ENCODE data around the gene EIF4G2.

Gene EIF4G2

DNA sequence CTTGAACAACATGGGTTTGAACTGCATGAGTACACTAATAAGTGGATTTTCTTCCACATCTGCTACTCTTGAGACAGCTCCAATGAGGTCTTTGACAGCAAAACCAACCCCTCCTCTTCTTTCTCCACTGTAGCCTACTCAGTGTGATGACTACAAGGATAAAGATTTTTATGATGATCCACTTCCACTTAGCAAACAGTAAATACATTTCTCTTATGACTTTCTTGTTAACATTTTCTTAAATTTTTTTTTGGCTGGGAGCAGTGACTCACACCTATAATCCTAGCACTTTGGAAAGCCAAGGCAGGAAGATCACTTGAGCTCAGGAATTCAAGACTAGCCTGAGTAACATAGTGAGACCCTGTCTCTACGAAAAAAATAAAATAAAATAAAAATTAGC is 9.9 kb upstream of the EIF4G2 start:
- no peak for DNase-seq
- no peaks in the 10 kb centered on the region for H3K9me3 ChIP-seq
- no peaks in the 10 kb centered on the region for H3K27me3 ChIP-seq
- TF ChIP-seq, protein P1, sequence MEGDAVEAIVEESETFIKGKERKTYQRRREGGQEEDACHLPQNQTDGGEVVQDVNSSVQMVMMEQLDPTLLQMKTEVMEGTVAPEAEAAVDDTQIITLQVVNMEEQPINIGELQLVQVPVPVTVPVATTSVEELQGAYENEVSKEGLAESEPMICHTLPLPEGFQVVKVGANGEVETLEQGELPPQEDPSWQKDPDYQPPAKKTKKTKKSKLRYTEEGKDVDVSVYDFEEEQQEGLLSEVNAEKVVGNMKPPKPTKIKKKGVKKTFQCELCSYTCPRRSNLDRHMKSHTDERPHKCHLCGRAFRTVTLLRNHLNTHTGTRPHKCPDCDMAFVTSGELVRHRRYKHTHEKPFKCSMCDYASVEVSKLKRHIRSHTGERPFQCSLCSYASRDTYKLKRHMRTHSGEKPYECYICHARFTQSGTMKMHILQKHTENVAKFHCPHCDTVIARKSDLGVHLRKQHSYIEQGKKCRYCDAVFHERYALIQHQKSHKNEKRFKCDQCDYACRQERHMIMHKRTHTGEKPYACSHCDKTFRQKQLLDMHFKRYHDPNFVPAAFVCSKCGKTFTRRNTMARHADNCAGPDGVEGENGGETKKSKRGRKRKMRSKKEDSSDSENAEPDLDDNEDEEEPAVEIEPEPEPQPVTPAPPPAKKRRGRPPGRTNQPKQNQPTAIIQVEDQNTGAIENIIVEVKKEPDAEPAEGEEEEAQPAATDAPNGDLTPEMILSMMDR (IDR thresholded peaks at IDR 0.05; ENCODE audit: low read depth, low read length), result no peak
- no peak overlapping the region for H3K4me3 ChIP-seq (ENCODE audit: low read depth, low read length)
- H3K4me1 ChIP-seq, result no peaks in the 10 kb centered on the region
- H3K36me3 ChIP-seq, result no peaks in the 10 kb centered on the region

DNA sequence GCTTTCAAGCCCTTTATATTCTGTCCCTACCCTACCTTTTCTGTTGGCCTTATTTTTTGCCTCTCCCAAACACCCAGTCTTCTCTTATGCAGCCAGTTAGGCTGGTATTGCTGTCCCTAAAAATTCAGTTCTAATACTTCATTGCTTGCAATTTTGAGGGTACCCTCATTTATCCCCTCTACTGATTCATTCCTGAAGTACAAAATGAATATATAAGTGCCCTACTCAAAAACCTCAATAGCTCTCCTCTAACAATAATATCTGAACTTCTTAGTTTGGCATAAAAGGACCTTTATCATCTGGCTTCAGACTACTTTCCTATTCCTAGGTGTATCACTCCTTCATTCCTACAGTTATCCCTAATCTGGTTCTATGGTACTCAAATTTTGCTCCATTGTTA is 5.2 kb upstream of the EIF4G2 start:
- DNase-seq, result no peak
- Histone ChIP-seq H3K4me1 (no peaks in the 10 kb centered on the region), H3K27me3 (no peaks in the 10 kb centered on the region), H3K4me3 (ENCODE audit: low read depth, low read length) (no peak overlapping the region), H3K36me3 (no peaks in the 10 kb centered on the region), H3K9me3 (no peaks in the 10 kb centered on the region)
- TF ChIP-seq, protein P1 (IDR thresholded peaks at IDR 0.05; ENCODE audit: low read depth, low read length), result no peak

DNA sequence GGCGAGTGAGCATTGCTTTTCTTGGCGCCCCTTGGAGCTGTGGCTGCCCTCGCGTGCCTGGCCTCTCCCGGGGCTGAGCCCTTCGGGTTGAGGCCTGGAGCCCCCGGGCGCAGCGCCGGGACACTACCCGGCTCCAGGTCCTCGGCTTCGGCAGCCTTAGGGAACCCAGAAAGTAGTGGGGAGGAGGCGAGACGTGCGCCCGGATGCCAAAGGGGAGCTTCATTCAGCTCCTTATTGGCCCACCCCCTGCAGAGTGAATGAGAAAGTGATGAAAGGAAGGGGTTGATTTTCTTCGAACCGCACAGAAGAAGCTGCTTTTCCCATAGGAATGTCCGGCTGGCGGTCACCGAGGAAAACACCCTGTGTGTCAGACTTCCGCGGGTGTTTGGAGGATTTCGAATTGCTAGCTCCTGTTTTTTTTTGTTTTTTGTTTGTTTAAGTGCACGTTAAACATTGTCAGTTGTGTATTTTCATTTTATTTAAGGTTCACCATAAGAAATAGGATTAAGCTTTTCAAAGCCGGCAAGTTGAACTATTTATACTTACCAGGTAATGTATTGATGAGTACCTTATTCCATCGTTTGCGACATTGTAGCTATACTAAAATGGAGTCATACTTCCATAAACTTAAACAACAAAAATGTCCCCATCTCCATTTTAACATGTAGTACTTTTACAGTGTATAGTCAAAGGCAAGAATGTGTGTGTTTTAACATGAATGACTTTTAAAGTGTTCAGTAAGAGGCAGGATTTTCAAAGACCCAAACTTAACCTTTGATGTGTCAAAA is 841 bp upstream of the EIF4G2 start:
- Histone ChIP-seq H3K27me3 (no peaks in the 10 kb centered on the region), H3K36me3 (peaks cover 37% of the 10 kb centered on the region), H3K9me3 (no peaks in the 10 kb centered on the region), H3K4me1 (no peaks in the 10 kb centered on the region), H3K4me3 (ENCODE audit: low read depth, low read length) (peak overlapping the region; percentile 70)
- TF ChIP-seq, protein P1 (IDR thresholded peaks at IDR 0.05; ENCODE audit: low read depth, low read length), result no peak
- no peak for DNase-seq

DNA sequence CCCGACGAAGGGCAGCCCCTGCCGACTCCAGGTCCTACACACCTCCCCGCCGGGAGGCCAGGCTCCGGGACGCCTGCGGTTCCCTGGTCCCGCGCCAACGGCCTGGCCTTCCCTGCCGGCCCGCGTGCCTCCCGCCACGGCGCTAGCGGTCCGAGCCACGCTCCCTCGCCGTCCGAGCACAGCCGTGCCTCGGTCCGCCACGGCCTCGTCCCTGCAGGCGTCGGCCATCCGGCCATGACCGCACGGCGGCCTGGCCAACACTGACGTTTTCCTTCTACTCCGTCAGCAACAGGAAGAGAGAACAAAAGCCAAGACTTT is 532 bp downstream of the EIF4G2 start:
- Histone ChIP-seq H3K4me1 (no peaks in the 10 kb centered on the region), H3K36me3 (peaks cover 51% of the 10 kb centered on the region)

DNA sequence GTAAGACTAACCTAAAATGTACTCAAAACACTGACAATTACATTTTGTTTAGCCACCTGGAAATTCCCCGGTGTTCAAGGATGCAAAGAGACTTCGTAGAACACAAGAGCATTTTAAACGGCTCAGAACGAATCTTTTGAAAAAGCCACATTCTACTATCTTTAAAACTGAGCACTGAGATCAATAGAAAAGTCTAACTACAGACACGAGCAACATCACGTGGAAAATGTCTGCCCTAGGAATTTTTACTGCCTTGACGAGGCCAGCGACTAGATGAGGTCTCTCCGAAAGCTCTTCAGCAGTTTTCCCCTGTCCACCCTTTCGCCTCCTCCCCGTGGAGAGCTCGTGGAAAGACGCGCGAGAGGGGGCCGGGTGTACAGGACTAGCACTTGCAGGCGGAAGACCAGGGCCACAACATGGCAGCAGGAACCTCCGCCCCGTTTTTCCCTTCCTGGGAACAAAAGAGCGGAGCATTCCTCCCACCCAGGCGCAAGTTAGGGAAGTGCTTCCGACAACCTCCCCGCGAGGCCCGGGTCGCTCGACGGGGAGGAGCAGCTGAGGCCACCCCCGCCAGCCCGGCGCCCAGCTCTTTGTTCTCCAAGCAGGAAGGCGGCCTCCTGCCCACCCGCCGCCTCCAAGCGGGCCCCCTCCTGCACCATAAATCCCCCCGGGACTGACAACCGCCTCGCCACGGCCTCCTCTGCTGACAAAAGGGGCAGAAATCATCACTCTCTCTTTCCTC is 1.1 kb downstream of the EIF4G2 start:
- TF ChIP-seq, protein P1 (IDR thresholded peaks at IDR 0.05; ENCODE audit: low read depth, low read length), result no peak
- Histone ChIP-seq H3K27me3 (no peaks in the 10 kb centered on the region), H3K36me3 (peaks cover 56% of the 10 kb centered on the region), H3K9me3 (no peaks in the 10 kb centered on the region), H3K4me1 (no peaks in the 10 kb centered on the region), H3K4me3 (ENCODE audit: low read depth, low read length) (peak overlapping the region; percentile 87)
- DNase-seq, result peak; percentile 20

More for the DNA sequence above, 532 bp downstream of the EIF4G2 start:
- no peaks in the 10 kb centered on the region for H3K27me3 ChIP-seq
- H3K9me3 ChIP-seq, result no peaks in the 10 kb centered on the region
- no peak for DNase-seq
- H3K4me3 ChIP-seq (ENCODE audit: low read depth, low read length), result peak overlapping the region; percentile 87
- TF ChIP-seq, protein P1 (IDR thresholded peaks at IDR 0.05; ENCODE audit: low read depth, low read length), result no peak

DNA sequence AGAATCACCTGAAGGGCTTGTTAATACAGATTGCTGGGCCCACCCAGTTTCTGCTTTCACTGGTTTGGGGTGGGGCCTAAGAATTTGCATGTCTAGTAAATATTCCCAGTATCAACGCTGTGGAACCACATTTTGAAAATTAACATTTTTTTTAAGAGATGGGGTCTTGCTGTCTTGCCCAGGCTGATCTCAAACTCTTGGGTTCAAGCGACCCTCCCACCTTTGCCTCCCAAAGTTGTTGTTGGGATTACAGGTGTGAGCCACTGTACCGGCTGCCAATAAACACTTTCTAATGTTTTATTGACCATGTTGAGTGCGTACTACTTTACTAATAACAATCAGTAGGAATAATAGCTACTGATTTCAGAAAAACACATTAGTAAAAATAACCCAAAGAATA is 2.5 kb downstream of the EIF4G2 start:
- H3K4me1 ChIP-seq, result no peaks in the 10 kb centered on the region
- H3K27me3 ChIP-seq, result no peaks in the 10 kb centered on the region
- peaks cover 69% of the 10 kb centered on the region for H3K36me3 ChIP-seq
- peak overlapping the region; percentile 87 for H3K4me3 ChIP-seq (ENCODE audit: low read depth, low read length)
- TF ChIP-seq, protein P1 (IDR thresholded peaks at IDR 0.05; ENCODE audit: low read depth, low read length), result no peak
- no peaks in the 10 kb centered on the region for H3K9me3 ChIP-seq
- DNase-seq, result no peak

All from BE2C (cell line).